ENCODE data around the gene ADRA2C. TPM values are rescaled to one million over a fixed set of nuclear protein-coding genes. Genes with fewer than 3 reads are reported as not detected.

Gene ADRA2C
- total and polyA plus RNA-seq, 2 of the 13 experiments (the other 11 are each of a cell fraction or from before 2014, with no cell fraction given), result 15.4 to 69.7 TPM

DNA sequence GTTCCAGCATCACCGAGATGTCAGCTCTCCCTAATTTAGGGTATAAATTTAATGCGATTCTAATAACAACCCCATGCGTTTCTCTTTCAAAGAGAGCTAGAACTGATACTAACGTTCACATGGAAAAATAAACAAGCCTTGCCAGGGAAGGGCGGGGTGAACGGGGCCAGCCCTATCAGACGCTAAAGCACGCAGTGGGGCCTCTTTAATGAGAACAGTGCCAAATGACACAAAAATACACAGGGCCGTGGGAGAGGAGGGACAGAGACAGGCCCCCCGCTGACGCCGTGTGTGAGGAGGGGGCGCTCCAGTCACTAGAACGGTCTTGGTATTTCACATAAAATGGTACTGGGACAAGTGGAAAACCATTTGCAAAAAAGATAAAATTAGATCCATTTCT is 21.3 kb upstream of the ADRA2C start (continued):
- TF ChIP-seq FOXK1 (CRISPR knock-in tag; IDR thresholded peaks at IDR 0.05; ENCODE audit: borderline replicate concordance, low read depth) (no peak), ZSCAN31 (CRISPR knock-in tag; IDR thresholded peaks at IDR 0.05; ENCODE audit: low read depth) (no peak)
- TF ChIP-seq, protein P1, sequence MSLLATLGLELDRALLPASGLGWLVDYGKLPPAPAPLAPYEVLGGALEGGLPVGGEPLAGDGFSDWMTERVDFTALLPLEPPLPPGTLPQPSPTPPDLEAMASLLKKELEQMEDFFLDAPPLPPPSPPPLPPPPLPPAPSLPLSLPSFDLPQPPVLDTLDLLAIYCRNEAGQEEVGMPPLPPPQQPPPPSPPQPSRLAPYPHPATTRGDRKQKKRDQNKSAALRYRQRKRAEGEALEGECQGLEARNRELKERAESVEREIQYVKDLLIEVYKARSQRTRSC (CRISPR knock-in tag; IDR thresholded peaks at IDR 0.05; ENCODE audit: low read depth), result no peak

DNA sequence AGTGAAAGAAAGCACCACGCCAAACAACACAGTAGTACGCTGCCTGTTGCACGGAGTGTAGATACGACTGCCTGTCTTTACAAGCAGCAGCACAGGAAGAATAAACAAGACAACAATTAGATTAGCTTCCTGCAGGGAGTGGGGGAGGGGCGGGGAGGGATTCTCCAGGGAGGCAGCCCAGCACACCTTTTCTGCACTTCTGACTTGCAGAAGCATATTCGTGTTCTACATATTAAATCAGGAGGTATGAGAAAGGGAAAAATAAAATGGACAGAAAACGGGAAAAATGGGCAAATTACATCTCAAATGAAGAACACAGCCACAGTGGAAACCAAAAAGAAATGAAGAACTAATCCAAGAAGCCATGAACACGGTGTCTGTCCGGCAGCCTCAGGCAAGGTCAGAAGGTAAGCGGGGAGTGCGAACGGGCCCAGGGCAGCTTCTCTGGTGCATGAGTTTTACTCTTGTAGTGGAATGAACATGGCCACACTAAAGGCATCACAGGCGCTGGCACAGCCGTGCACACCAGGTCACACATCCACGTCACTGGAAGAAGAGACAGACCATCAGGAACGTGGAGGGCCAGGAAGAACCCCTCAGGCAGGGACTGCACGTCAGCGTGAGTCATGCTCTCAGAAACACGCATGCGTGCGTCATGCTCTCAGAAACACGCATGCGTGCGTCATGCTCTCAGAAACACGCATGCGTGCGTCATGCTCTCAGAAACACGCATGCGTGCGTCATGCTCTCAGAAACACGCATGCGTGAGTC is 20.1 kb upstream of the ADRA2C start:
- no peaks in the 10 kb centered on the region for H4K20me1 ChIP-seq (ENCODE audit: insufficient read depth, low read length)
- in situ Hi-C loops (cut with HindIII; ENCODE audit: extremely low pct_ligation_motif_present, low pct_unique_long_range_greater_than_20kb), result no loop called here
- 63% methylated on average over 22 of the region's 32 CpGs for WGBS (ENCODE audit: low lambda C conversion rate)
- no peak overlapping the region for H3K9ac ChIP-seq (ENCODE audit: insufficient read depth, low read depth, low read length)
- DNase-seq (ENCODE audit: low spot score) (no peak), ATAC-seq (no peak), FAIRE-seq (no peak)
- ChIA-PET POLR2A (no interaction called here), CTCF (ENCODE audit: low intra/inter-chr PET ratio, low total read pairs) (no interaction called here)
- TF ChIP-seq, protein P2, sequence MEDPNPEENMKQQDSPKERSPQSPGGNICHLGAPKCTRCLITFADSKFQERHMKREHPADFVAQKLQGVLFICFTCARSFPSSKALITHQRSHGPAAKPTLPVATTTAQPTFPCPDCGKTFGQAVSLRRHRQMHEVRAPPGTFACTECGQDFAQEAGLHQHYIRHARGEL (CRISPR knock-in tag; IDR thresholded peaks at IDR 0.05), result no peak
- TF ChIP-seq ZNF644 (CRISPR knock-in tag; IDR thresholded peaks at IDR 0.05; ENCODE audit: low read depth) (no peak), ZNF205 (CRISPR knock-in tag; IDR thresholded peaks at IDR 0.05) (no peak), ZSCAN31 (CRISPR knock-in tag; IDR thresholded peaks at IDR 0.05; ENCODE audit: low read depth) (no peak)
- no peaks in the 10 kb centered on the region for H3K79me2 ChIP-seq (ENCODE audit: insufficient read depth, low read length)
- 0 out of 2 replicates have a peak, but pooled peaks cover 5% of the 10 kb centered on the region for H3K9me3 ChIP-seq (ENCODE audit: low read length)
- intact Hi-C loops (cut with micrococcal nuclease; ENCODE audit: unreplicated experiment), result no loop called here
- no peak overlapping the region for H2AFZ ChIP-seq (ENCODE audit: low read length)
- H3K4me3 ChIP-seq (replicated peaks in 1 of 3; ENCODE audit: insufficient read depth in 1 of 3, low read depth in 2 of 3, low read length in 3 of 3), result no peak overlapping the region
- H3K27ac ChIP-seq (ENCODE audit: extremely low read length, insufficient read depth, low read length), result no peak overlapping the region
- H3K4me1 ChIP-seq (ENCODE audit: insufficient read depth, low read length), result no peaks in the 10 kb centered on the region
- BruUV-seq (replicated peaks), result no TSS peak
- H3K36me3 ChIP-seq (replicated peaks in 1 of 2; ENCODE audit: control insufficient read depth in 1 of 2, insufficient read depth in 2 of 2, low read length in 2 of 2), result no peaks in the 10 kb centered on the region
- H3K4me2 ChIP-seq (ENCODE audit: low read depth, low read length), result no peak overlapping the region
- H3K27me3 ChIP-seq (ENCODE audit: control insufficient read depth in 1 of 2, insufficient read depth in 2 of 2, low read length in 2 of 2), result peaks cover 8 to 71% of the 10 kb centered on the region in 2 experiments

All from HepG2 (cell line).